WTC11 (cell line): ENCODE measurements around the gene OGFR.

Experiments used
- CBFB ChIP-seq: sonication (generic); formaldehyde crosslinking; IDR thresholded peaks from 2 replicates; pipeline ENCODE4 v1.8.1; 2022; ENCODE audit warnings: mild to moderate bottlenecking, low read depth, missing genetic modification reagents
- CREB1 ChIP-seq: sonication (generic); formaldehyde crosslinking; IDR thresholded peaks from 2 replicates; pipeline ENCODE4 v1.8.0; 2023; ENCODE audit warnings: mild to moderate bottlenecking, missing genetic modification reagents
- MAX ChIP-seq: sonication (generic); formaldehyde crosslinking; IDR thresholded peaks from 2 replicates; pipeline ENCODE4 v1.8.0; 2022; ENCODE audit warnings: mild to moderate bottlenecking, missing genetic modification reagents
- NFYB ChIP-seq: sonication (generic); formaldehyde crosslinking; conservative IDR thresholded peaks from 2 replicates; pipeline ENCODE4 v1.8.0; 2022; ENCODE audit warnings: low read depth, missing genetic modification reagents
- PREB ChIP-seq: sonication (generic); formaldehyde crosslinking; IDR thresholded peaks from 2 replicates; pipeline ENCODE4 v1.8.1; 2022; ENCODE audit warnings: mild to moderate bottlenecking, missing genetic modification reagents, moderate library complexity, borderline replicate concordance
- USF1 ChIP-seq: sonication (generic); formaldehyde crosslinking; IDR thresholded peaks from 2 replicates; pipeline ENCODE4 v1.8.0; 2022; ENCODE audit warnings: mild to moderate bottlenecking, missing genetic modification reagents
- ZMAT4 ChIP-seq: fragments of 250-450 bp; sonication (Bioruptor Pico); IDR thresholded peaks from 2 replicates; pipeline ENCODE4 v1.9.0; 2021; ENCODE audit warnings: mild to moderate bottlenecking
- TF ChIP-seq, protein P1 (sequence below): fragments of 200-600 bp; IDR thresholded peaks from 2 replicates; pipeline ENCODE4 v1.8.0; 2022; ENCODE audit warnings: antibody characterized with exemption

DNA sequence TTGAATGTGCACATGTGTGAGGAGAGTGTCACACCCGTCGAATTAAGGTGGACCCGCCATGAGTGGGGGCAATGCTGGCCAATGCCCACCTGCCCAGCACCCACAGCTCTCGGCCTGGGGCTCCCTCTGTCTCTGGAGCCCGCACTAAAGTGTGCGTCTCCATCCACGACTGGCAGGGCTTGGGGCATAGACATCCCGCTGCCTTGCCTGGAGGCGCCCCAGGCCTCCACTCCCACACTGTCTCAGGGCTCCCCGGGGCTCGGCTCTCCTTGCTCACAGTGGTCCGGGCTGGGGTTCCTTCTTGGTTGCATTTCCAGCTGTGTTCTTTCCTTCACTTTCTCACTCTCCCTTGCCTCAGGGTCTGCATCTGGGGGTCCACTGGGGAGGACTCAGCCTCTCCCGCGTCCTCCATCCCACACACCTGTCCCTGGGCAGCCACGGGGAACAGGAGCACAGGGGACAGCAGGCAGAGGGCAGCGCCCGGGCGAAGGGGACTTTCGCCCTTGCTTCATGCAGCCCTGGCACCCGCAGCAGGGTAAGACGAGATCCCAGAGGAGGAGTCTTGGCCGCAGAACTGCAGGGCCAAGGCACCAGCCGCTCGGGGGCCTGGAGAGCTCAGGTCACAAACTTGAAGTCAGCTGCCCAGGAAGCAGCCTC lies 28.5 kb upstream of the OGFR start:
- TF ChIP-seq, protein P1, sequence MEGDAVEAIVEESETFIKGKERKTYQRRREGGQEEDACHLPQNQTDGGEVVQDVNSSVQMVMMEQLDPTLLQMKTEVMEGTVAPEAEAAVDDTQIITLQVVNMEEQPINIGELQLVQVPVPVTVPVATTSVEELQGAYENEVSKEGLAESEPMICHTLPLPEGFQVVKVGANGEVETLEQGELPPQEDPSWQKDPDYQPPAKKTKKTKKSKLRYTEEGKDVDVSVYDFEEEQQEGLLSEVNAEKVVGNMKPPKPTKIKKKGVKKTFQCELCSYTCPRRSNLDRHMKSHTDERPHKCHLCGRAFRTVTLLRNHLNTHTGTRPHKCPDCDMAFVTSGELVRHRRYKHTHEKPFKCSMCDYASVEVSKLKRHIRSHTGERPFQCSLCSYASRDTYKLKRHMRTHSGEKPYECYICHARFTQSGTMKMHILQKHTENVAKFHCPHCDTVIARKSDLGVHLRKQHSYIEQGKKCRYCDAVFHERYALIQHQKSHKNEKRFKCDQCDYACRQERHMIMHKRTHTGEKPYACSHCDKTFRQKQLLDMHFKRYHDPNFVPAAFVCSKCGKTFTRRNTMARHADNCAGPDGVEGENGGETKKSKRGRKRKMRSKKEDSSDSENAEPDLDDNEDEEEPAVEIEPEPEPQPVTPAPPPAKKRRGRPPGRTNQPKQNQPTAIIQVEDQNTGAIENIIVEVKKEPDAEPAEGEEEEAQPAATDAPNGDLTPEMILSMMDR = no peak
- TF ChIP-seq CREB1 (no peak), CBFB (CRISPR knock-in tag) (no peak), NFYB (CRISPR knock-in tag) (no peak), MAX (CRISPR knock-in tag) (no peak), USF1 (CRISPR knock-in tag) (no peak), ZMAT4 (CRISPR knock-in tag) (no peak), PREB (CRISPR knock-in tag) (no peak)
